ENCODE data around the gene ST7L. TPM values are rescaled to one million over a fixed set of nuclear protein-coding genes. Genes with fewer than 3 reads are reported as not detected.
A peak's percentile ranks its signal among the peaks of the same experiment; 100 is the strongest.

Gene ST7L
- total RNA-seq, 1 donor from 2014 or later, result 16.7 TPM

DNA sequence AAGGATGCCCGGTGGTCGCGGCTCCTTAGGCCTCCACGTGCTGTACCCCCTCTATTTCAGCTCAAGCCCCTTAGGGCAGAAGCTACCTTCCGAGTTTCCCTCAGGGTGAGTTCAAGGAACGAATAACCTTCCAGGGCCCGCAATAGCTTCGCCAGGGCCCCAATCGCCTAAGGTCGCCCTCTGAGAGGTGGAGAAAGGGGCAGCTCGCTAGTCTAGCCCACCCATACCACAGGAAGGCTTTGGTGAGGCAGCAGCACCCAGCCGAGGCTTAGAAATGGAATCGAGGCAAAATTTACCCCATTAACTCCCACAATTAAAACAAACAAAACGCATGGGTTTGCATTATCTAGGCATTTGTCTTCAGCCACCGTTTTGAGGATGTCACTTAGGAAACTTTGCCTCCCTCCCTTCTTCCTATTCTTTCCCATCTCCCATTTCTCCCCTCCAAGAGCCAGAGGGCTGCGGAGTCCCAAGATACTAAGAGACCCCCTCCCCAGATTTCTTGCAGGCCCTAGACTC, 109.2 kb downstream of the ST7L start:
- H3K9me3 ChIP-seq, result no peaks in the 10 kb centered on the region
- TF ChIP-seq, protein P1, sequence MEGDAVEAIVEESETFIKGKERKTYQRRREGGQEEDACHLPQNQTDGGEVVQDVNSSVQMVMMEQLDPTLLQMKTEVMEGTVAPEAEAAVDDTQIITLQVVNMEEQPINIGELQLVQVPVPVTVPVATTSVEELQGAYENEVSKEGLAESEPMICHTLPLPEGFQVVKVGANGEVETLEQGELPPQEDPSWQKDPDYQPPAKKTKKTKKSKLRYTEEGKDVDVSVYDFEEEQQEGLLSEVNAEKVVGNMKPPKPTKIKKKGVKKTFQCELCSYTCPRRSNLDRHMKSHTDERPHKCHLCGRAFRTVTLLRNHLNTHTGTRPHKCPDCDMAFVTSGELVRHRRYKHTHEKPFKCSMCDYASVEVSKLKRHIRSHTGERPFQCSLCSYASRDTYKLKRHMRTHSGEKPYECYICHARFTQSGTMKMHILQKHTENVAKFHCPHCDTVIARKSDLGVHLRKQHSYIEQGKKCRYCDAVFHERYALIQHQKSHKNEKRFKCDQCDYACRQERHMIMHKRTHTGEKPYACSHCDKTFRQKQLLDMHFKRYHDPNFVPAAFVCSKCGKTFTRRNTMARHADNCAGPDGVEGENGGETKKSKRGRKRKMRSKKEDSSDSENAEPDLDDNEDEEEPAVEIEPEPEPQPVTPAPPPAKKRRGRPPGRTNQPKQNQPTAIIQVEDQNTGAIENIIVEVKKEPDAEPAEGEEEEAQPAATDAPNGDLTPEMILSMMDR (IDR thresholded peaks at IDR 0.05), result no peak
- TF ChIP-seq POLR2A (IDR thresholded peaks at IDR 0.05) (no peak), POLR2AphosphoS5 (IDR thresholded peaks at IDR 0.05; ENCODE audit: insufficient read depth in 1 of 2, low read depth in 1 of 2) (no peak)
- no peaks in the 10 kb centered on the region for H3K36me3 ChIP-seq
- peak overlapping the region; percentile 67 to 83 for H3K4me3 ChIP-seq
- no peaks in the 10 kb centered on the region for H3K27me3 ChIP-seq
- H3K4me1 ChIP-seq, result peaks cover 39% of the 10 kb centered on the region
- intact Hi-C loops (cut with DNase I), result no loop called here
- DNase-seq (ENCODE audit: extremely low spot score in 2 of 2), result no peak
- H3K27ac ChIP-seq, result peak overlapping the region; percentile 79

DNA sequence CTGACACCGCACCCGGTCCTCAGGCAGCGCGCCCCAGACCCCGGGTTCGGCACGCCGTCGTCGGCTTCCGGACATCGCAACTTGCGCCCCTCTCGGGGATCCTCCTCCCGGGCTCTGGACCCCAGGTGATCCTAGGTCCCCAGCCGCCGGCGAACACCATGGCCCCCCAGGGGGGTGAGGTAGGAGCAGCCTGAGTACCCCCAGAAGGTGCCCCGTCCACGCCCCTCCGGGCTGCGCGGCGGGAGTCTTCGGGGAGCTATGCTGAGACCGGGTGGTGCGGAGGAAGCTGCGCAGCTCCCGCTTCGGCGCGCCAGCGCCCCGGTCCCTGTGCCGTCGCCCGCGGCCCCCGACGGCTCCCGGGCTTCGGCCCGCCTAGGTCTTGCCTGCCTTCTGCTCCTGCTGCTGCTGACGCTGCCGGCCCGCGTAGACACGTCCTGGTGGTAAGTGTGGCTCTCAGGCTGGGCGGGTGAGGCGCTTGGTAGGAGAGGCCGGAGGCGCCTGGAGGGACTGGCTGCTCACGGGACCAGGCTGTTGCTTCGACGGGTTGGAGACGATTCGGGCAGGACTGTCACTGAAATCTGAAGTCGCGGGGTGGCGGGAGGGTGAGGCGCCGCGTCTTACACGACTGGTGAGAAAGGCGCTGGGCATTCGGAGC, 109.8 kb downstream of the ST7L start:
- Histone ChIP-seq H3K9me3 (no peaks in the 10 kb centered on the region), H3K4me1 (peaks cover 40% of the 10 kb centered on the region), H3K36me3 (no peaks in the 10 kb centered on the region), H3K27ac (peak overlapping the region; percentile 79), H3K27me3 (no peaks in the 10 kb centered on the region), H3K4me3 (peak overlapping the region; percentile 67 to 83)
- no peak for DNase-seq (ENCODE audit: extremely low spot score in 2 of 2)
- intact Hi-C loops (cut with DNase I), result no loop called here
- no peak for TF ChIP-seq POLR2A (IDR thresholded peaks at IDR 0.05)
- peak in 1 of 2 donors; percentile 19 for TF ChIP-seq POLR2AphosphoS5 (IDR thresholded peaks at IDR 0.05; ENCODE audit: insufficient read depth in 1 of 2, low read depth in 1 of 2)

DNA sequence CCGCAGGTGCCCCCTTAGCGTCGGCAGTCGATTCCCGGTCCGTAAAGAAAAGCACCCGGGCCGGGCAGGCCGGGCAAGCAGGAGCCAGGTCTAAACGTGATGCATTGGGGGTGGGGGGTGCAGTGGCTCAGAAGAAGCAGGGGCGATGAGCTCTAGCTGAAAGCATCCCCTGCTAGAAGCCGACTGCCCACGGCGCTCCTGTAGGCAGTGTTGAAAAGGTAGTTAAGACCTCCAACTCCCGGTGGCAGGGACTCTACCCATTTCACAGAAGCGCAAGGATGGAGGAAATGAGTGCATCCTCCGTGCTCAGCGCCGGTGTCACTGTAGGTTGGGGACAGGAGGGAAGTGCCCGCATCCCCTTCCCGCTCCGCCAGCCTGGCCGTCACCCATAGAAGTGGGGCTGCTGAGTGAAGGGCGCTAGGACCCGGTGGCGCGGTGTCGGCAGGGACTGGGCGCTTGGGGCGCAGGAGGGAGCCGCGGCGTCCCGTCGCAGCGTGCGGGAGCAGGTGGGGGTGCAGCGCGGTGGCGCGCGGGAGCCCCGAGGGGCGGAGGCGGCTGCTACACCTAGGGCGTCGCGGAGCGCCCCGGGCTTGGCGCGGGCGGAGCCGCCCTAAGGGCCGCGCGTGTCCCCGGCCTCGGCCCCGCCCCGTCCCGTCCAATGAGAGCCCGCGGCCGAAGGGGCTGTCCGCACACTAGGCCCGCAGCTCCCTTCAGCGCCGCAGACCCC, 110.5 kb downstream of the ST7L start, which contains the start of gene WNT2B:
TSS of gene WNT2B (plus strand) at position 688 of the 727 bp plus-strand sequence. CDS start 298 bp downstream, outside the sequence.
- Histone ChIP-seq H3K36me3 (no peaks in the 10 kb centered on the region), H3K27ac (peak within 1 kb of the TSS; percentile 79), H3K4me3 (peak within 1 kb of the TSS; percentile 67 to 83), H3K9me3 (no peaks in the 10 kb centered on the region), H3K27me3 (no peaks in the 10 kb centered on the region), H3K4me1 (peaks cover 38% of the 10 kb centered on the region)
- peak in 1 of 2 donors; percentile 20 for TF ChIP-seq POLR2AphosphoS5 (IDR thresholded peaks at IDR 0.05; ENCODE audit: insufficient read depth in 1 of 2, low read depth in 1 of 2)
- peak in 1 of 2 donors; percentile 31 for TF ChIP-seq POLR2A (IDR thresholded peaks at IDR 0.05)
- TF ChIP-seq, protein P1 (IDR thresholded peaks at IDR 0.05), result no peak
- intact Hi-C loops (cut with DNase I), result no loop called here
- DNase-seq (ENCODE audit: extremely low spot score in 2 of 2), result no peak

DNA sequence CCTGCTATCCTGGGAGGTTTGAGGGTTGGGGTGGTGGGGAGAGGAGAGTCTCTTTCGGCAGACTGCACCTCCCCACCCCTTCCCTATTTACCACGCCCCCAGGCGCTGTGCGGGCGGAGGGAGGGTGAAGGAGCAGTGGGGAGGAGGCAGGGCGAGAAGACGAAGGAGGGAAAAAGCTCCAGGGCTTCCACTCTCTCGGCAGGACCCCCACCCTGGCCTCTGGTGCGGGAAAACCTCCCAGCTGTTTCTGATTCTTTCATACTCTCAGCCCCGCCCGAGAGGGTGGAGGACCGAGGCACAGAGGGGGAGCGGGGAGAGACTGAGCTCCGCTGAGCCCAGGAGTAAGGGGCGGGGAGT, 111.0 kb downstream of the ST7L start:
- H3K4me1 ChIP-seq, result peaks cover 37% of the 10 kb centered on the region
- intact Hi-C loops (cut with DNase I), result no loop called here
- H3K27ac ChIP-seq, result peak overlapping the region; percentile 79
- H3K27me3 ChIP-seq, result no peaks in the 10 kb centered on the region
- TF ChIP-seq POLR2AphosphoS5 (IDR thresholded peaks at IDR 0.05; ENCODE audit: insufficient read depth in 1 of 2, low read depth in 1 of 2) (peak in 1 of 2 donors; percentile 64), POLR2A (IDR thresholded peaks at IDR 0.05) (no peak)
- no peak for DNase-seq (ENCODE audit: extremely low spot score in 2 of 2)
- no peaks in the 10 kb centered on the region for H3K9me3 ChIP-seq
- H3K36me3 ChIP-seq, result no peaks in the 10 kb centered on the region
- peak overlapping the region; percentile 67 to 83 for H3K4me3 ChIP-seq

DNA sequence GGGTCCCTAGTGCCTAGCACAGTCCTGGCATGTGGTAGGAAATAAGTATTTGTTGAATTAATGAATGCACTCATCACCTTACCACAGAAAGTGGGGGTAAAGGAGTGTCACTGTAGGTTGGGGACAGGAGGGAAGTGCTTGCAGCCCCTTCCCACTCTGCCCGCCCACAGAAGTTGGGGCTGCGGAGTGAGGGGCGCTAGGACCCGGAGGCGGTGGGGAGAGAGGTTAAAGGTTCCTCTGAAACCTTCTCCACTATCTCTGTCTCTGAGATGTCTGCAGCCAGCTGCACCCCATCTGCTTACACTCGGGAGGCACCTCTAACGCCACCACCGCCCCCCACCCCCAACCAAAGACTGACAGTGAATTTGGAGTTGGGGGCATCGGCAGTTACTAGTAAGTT, 111.6 kb downstream of the ST7L start:
- no peak for DNase-seq (ENCODE audit: extremely low spot score in 2 of 2)
- intact Hi-C loops (cut with DNase I), result no loop called here
- H3K4me1 ChIP-seq, result peaks cover 37% of the 10 kb centered on the region
- TF ChIP-seq POLR2AphosphoS5 (IDR thresholded peaks at IDR 0.05; ENCODE audit: insufficient read depth in 1 of 2, low read depth in 1 of 2), result no peak
- no peak overlapping the region for H3K4me3 ChIP-seq
- H3K36me3 ChIP-seq, result no peaks in the 10 kb centered on the region
- H3K27me3 ChIP-seq, result no peaks in the 10 kb centered on the region
- H3K27ac ChIP-seq, result peak overlapping the region; percentile 79
- no peaks in the 10 kb centered on the region for H3K9me3 ChIP-seq

DNA sequence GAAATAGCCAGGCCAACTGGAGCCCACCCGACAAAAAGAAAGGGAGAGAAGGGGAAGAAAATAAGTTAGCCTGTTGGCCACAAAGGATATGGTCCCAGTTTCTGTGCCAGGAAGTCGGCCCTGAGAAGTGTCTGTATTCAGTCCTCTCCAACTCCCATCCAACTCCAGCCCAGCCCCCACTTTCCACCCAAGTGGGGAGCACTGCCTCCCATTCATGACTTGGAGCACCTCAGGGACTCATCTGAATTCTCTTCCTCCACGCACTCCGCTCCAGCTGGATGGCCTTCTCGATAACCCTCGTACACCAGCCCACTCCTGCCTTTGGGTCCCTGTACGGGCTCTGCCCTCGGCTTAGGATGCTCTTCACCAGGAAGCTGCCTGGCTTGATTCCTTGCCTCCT, 112.2 kb downstream of the ST7L start:
- no peaks in the 10 kb centered on the region for H3K9me3 ChIP-seq
- no peak overlapping the region for H3K27ac ChIP-seq
- H3K4me1 ChIP-seq, result peaks cover 41% of the 10 kb centered on the region
- H3K4me3 ChIP-seq, result no peak overlapping the region
- no peaks in the 10 kb centered on the region for H3K36me3 ChIP-seq
- intact Hi-C loops (cut with DNase I), result no loop called here
- no peaks in the 10 kb centered on the region for H3K27me3 ChIP-seq
- DNase-seq (ENCODE audit: extremely low spot score in 2 of 2), result no peak
- no peak for TF ChIP-seq POLR2AphosphoS5 (IDR thresholded peaks at IDR 0.05; ENCODE audit: insufficient read depth in 1 of 2, low read depth in 1 of 2)
- TF ChIP-seq POLR2A (IDR thresholded peaks at IDR 0.05), result no peak
- TF ChIP-seq, protein P1 (IDR thresholded peaks at IDR 0.05), result no peak
